K562 (cell line): ENCODE results near the gene MAPRE2. TPM values are rescaled to one million over a fixed set of nuclear protein-coding genes. Genes with fewer than 3 reads are reported as not detected.

ENCODE experiments used
- BRD4 ChIP-seq: fragments of 200-600 bp; sonication (generic); IDR thresholded peaks from 2 replicates; pipeline ENCODE4 v1.6.1; 2017; ENCODE audit warnings: inconsistent platforms
- E2F6 ChIP-seq, 2 experiments: IDR thresholded peaks; 2 replicates each; pipeline ENCODE4 v1.6.1; 2011; ENCODE audit warnings: borderline replicate concordance in 1 of 2, control low read depth in 1 of 2, low read depth in 1 of 2, low read length in 1 of 2, mild to moderate bottlenecking in 1 of 2, mixed read lengths in 1 of 2, moderate library complexity in 1 of 2; ENCODE audit not compliant: insufficient read depth in 1 of 2, insufficient read length in 1 of 2, poor library complexity in 1 of 2, severe bottlenecking in 1 of 2; ENCODE audit errors: extremely low read depth in 1 of 2
- ESRRA ChIP-seq: fragments of 450-650 bp; IDR thresholded peaks from 2 replicates; pipeline ENCODE4 v1.6.1; 2014; ENCODE audit warnings: low read depth, mild to moderate bottlenecking, moderate library complexity, borderline replicate concordance
- FOSL1 ChIP-seq: fragments of 200-800 bp; sonication (Bioruptor generic); conservative IDR thresholded peaks from 2 replicates; pipeline ENCODE4 v1.6.1; 2016; ENCODE audit warnings: missing genetic modification characterization, missing compliant biosample characterization
- FOXA3 ChIP-seq, 2 experiments: fragments of 450-650 bp in 1 of 2; sonication (generic) in 1 of 2; formaldehyde crosslinking; IDR thresholded peaks in 1 of 2; conservative IDR thresholded peaks in 1 of 2; 2 replicates each; pipeline versions ENCODE4 v1.4.0 to v1.8.0; 2020 to 2022; ENCODE audit warnings: mild to moderate bottlenecking in 2 of 2, missing genetic modification reagents in 1 of 2
- FOXK2 ChIP-seq, 2 experiments: fragments of 450-650 bp; IDR thresholded peaks in 1 of 2; conservative IDR thresholded peaks in 1 of 2; 2 replicates each; pipeline ENCODE4 v1.6.1; 2016; ENCODE audit warnings: low read depth in 2 of 2, mild to moderate bottlenecking in 1 of 2
- PATZ1 ChIP-seq: fragments of 250-450 bp; sonication (Bioruptor Pico); IDR thresholded peaks from 2 replicates; pipeline ENCODE4 v1.5.0; 2020; ENCODE audit warnings: mild to moderate bottlenecking, borderline replicate concordance
- PTRF ChIP-seq: fragments of 450-650 bp; IDR thresholded peaks from 2 replicates; pipeline ENCODE4 v1.6.1; 2016; ENCODE audit warnings: mild to moderate bottlenecking, missing genetic modification characterization, missing compliant biosample characterization
- RFX5 ChIP-seq: IDR thresholded peaks from 2 replicates; pipeline ENCODE4 v1.6.1; 2011; ENCODE audit warnings: low read depth, mild to moderate bottlenecking, improper control_type of control experiment, low read length
- TSC22D4 ChIP-seq: fragments of 450-650 bp; IDR thresholded peaks from 2 replicates; pipeline ENCODE4 v1.6.1; 2016; ENCODE audit warnings: missing genetic modification characterization, missing biosample characterization, control low read depth
- VEZF1 ChIP-seq: fragments of 200-800 bp; sonication (Bioruptor generic); IDR thresholded peaks from 2 replicates; pipeline ENCODE4 v1.6.1; 2017; ENCODE audit warnings: missing genetic modification characterization, missing compliant biosample characterization
- ZBTB11 ChIP-seq, 3 experiments: fragments of 200-800 bp in 1 of 3; fragments of 250-450 bp in 1 of 3; fragments of 450-650 bp in 1 of 3; sonication (Bioruptor Pico) in 1 of 3; sonication (Bioruptor generic) in 1 of 3; formaldehyde crosslinking in 1 of 3; IDR thresholded peaks; 2 replicates each; pipeline versions ENCODE4 v1.6.1 to v1.8.0; 2016 to 2022; ENCODE audit warnings: mild to moderate bottlenecking in 2 of 3, missing genetic modification characterization in 2 of 3, missing compliant biosample characterization in 1 of 3, moderate library complexity in 1 of 3
- polyA plus RNA-seq, 8 experiments: library from polyadenylated mRNA; depleted of rRNA in 4 of 8; stranded (reverse) in 5 of 8; unstranded in 3 of 8; fragments of >200 nt; fragmentation: Nextera tagmentation in 2 of 8; fragmentation: Illumina TruSeq in 1 of 8; extraction: Ambion mirVana in 2 of 8; extraction: Trizol in 1 of 8; gene quantifications; 2 replicates each; pipeline versions ENCODE4 v1.2.1 to v1.2.3, GENCODE V29; 2011 to 2014; ENCODE audit warnings: inconsistent platforms in 1 of 8, missing spikeins in 1 of 8
- total RNA-seq, 7 experiments: library from RNA; depleted of rRNA in 6 of 7; stranded (reverse); fragments of >200 nt in 6 of 7; fragmentation: Illumina TruSeq in 2 of 7; extraction: Trizol in 2 of 7; gene quantifications; 2 replicates each; pipeline versions ENCODE4 v1.2.1 to v1.2.3, GENCODE V29; 2011 to 2021; ENCODE audit warnings: low replicate concordance in 1 of 7
- TF ChIP-seq, protein P1 (sequence below): fragments of 200-800 bp; sonication (Bioruptor generic); IDR thresholded peaks from 2 replicates; pipeline ENCODE4 v1.6.1; 2017; ENCODE audit warnings: missing genetic modification characterization, missing compliant biosample characterization

MAPRE2 gene
- total and polyA plus RNA-seq, 9 of the 15 experiments (the other 6 are each of a cell fraction or from before 2014, with no cell fraction given) = 32.3 to 70.7 (median 40.7) TPM

- peak in 1 of 3 experiments; percentile 62; a peak in 2 of 6 replicates for TF ChIP-seq ZBTB11 (CRISPR knock-in tag; IDR thresholded peaks at IDR 0.05)
- peak in 1 of 2 experiments; percentile 50; a peak in 1 of 4 replicates for TF ChIP-seq FOXK2 (conservative IDR thresholded peaks at IDR 0.05 in 1 of 2, IDR thresholded peaks at IDR 0.05 in 1 of 2; ENCODE audit: low read depth in 2 of 2)
- 0 out of 4 replicates have a peak, but pooled peaks of 1 of the 2 experiments have one; percentile 24 for TF ChIP-seq FOXA3 (CRISPR knock-in tag; conservative IDR thresholded peaks at IDR 0.05 in 1 of 2, IDR thresholded peaks at IDR 0.05 in 1 of 2)
- TF ChIP-seq FOSL1 = peak; percentile 38; the same call in 1 of the 2 replicates
- no peak for TF ChIP-seq TSC22D4 (tag)
- TF ChIP-seq PATZ1 = 0 out of 2 replicates have a peak, but pooled peaks have one; percentile 15
- TF ChIP-seq, protein P1, sequence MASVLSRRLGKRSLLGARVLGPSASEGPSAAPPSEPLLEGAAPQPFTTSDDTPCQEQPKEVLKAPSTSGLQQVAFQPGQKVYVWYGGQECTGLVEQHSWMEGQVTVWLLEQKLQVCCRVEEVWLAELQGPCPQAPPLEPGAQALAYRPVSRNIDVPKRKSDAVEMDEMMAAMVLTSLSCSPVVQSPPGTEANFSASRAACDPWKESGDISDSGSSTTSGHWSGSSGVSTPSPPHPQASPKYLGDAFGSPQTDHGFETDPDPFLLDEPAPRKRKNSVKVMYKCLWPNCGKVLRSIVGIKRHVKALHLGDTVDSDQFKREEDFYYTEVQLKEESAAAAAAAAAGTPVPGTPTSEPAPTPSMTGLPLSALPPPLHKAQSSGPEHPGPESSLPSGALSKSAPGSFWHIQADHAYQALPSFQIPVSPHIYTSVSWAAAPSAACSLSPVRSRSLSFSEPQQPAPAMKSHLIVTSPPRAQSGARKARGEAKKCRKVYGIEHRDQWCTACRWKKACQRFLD = peak; percentile 83
- peak; percentile 75 for TF ChIP-seq ESRRA
- TF ChIP-seq RFX5 = no peak
- TF ChIP-seq VEZF1 (CRISPR knock-in tag) = peak; percentile 44
- TF ChIP-seq BRD4 = 0 out of 2 replicates have a peak, but pooled peaks have one; percentile 33
- no peak for TF ChIP-seq E2F6 (IDR thresholded peaks at IDR 0.05; ENCODE audit: borderline replicate concordance in 1 of 2, extremely low read depth in 1 of 2, insufficient read depth in 1 of 2, insufficient read length in 1 of 2, low read depth in 1 of 2, low read length in 1 of 2, poor library complexity in 1 of 2, severe bottlenecking in 1 of 2)
- TF ChIP-seq PTRF (tag) = peak; percentile 16; the same call in 1 of the 2 replicates
These were observed 63.3 kb downstream of the MAPRE2 start (continued) for GRCh38 chr18:35104391-35105051.
